HG03097 (cell line): ENCODE results near the gene HPCAL1.

ENCODE experiments used
- ATAC-seq: cut with Tn5 transposase; IDR thresholded peaks from one replicate; pipeline ENCODE4 v1.9.1; 2021; ENCODE audit not compliant: unreplicated experiment, low FRiP score

The HPCAL1 gene

DNA sequence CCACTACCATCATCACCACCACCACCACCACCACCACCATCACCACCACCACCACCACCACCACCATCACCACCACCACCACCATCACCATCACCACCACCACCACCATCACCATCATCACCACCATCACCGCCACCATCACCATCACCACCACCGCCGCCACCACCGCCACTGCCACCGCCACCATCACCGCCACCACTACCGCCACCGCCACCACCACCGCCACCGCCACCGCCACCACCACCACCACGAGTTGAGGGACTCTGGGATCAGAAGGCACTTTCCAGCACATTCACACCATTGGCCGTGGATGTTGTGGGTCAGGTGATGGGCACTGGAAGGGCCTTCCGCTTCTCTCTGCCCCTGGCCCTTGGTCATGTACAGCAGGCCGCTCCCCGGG is 96.7 kb downstream of the HPCAL1 start:
- ATAC-seq, result no peak

DNA sequence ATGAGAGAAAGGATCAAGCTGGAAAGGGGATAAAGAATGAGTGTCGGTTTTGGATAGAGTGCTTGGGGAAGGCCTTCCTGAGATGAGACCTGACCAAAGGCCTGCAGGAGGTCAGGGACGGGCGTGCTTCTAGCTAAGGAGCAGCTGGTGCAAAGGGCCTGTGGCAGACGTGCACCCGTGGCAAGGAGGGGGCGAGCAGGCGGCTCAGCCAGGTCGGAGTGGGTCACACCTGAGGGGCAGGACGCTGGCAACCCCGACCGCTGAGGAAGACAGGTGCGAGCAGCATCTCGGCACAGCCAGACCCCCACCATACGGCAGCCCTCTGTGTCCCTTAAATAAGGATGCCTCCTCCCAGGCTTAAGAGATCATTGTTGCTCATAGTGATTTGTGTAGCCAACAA is 97.3 kb downstream of the HPCAL1 start:
- ATAC-seq, result no peak

DNA sequence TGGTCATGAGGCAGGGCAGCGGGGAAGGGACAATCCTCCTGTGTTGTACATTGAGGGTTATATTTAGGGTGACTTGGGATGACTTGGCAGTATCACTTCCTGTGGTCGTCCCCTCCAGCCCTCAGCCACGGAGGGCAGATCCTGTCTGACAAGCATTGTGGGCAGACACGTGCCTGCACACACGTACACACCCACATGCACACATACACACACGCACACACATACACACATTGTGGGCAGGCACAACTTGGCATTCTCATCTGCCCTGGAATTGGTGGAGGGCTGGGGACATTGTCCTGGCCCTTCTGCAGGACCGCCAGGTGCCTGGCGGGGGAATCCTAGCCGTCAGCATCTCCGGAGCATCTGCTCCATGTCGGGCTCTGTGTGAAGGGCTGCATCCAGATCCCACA is 97.9 kb downstream of the HPCAL1 start:
- no peak for ATAC-seq

DNA sequence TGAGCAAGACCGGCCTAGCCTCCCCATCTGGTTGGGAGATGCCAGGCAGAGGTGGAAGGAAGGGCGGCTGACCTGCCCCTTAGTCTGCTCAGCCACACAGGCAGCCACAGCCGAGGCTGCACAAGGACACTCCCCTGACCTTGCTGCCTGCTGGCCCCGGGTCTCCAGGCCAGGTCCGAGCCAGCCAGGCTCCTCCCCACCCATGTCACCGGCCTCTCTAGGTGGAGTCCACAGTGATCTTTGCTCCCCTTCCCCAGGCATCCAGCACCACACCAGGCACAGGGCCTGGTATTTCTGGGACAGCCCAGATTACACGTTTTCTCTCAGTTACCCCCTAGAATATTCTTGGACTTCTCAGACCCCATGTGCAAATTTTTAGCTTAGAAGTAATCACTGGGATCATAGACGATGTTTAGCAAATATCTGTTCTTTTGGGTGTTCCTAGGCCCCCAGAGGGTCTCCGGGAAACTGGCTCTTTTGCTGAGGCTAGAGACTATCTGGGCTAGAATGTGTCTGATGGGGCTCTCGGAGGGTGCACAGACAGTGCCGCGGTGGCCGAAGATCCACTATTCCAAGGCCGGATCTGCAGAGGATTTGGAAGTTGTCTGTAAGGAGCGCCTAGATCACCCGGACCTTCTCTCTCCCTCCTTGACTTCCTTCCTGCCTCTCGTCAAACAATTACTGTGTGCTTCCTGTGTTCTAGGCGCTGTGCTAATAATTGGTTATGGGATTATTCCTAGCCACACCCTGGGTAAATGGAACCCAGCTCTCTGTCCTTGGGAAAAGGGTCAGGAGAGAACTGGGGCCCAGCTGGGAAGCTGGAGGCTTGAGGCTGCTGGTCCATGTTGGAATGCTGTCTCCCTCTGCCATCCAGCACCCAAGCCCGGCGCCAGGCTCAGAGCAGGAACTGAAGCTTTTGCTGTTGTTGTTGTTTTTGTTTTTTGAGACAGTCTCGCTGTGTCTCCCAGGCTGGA is 98.6 kb downstream of the HPCAL1 start:
- no peak for ATAC-seq

DNA sequence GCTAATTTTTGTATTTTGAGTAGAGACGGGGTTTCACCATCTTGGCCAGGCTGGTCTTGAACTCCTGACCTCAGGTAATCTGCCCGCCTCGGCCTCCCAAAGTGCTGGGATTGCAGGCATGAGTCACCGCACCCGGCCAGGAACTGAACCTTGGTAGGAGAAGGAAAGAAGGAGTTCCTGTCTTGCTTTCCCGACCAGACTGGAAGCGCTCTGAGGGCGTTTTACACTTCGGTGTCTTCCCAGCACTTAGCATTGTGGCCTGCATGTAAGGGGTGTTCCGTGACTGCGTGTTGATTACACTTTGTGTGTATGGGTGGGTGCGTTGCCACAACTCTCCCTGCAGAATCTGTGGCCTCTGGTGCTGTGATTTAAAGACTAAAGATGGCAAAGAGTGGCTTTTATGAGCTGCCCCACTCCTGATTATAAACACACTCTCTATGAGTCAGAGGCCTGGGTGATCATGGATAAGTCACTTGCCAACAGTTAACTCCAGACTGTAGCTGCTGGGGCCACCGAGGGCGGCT is 99.4 kb downstream of the HPCAL1 start:
- no peak for ATAC-seq

DNA sequence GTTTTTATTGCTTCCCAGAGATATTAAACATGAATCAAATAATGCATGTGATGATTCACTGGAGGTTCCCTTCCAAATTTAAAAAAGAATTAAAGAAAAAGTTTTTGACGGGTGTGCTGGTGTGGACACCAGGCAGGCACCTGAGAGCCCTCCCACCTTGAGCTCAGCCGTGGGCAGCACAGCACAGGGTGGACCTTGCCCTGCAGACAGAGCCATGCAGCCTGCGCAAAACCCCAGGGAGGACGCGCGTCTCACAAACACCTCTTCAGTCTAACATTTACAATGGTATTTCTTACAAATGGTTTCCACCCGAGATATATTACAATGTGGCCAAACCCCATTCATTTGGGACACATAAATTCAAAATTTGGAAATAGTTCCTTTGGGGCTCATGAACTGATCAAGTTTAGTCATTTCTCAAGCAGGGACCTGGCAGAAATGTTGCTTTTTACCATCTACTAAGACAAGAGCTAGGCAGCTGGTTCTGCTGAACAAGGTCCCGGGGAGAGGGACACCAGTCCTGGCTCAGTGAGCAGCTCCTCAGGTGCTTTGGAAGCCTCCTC is 100.0 kb downstream of the HPCAL1 start:
- no peak for ATAC-seq

DNA sequence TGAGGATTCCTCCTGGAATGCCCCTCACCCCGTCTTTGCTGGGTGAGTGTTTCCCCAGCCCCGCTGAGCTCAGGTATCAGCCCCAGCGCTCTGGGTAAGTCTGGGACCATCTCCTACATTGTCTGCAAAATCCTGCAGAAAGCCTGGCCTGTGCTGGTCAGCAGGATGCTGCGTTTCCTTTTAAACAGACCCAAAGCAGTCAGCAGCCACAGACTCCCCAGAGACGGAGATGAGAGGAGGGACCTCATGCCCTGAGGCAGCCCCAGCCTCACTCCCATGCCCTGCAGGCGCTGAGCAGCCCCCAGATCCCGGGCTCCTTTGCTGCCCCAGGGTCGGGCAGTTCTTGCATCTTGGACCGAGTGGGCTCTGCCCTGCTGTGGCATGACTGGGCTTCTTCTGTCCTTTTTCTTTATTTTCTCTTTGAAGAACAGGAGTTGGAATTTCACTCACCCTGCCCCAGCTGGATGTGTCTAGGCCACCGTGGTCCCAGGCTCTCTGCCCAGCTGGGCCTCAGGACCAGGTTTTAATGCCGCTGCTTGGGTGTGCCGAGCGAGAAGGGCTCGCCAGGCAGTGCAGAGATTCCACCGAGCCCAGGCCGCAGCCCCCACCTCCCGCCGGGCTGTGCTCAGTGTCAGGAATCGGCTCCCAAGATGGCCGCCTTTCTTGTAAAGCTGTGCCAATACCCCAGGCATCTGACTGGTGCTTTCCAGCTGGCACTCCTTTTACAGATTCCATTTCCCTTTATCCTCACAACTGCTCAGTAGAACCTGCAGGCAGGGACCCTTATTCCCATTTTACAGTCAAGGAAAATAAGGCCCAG is 101.8 kb downstream of the HPCAL1 start:
- no peak for ATAC-seq

DNA sequence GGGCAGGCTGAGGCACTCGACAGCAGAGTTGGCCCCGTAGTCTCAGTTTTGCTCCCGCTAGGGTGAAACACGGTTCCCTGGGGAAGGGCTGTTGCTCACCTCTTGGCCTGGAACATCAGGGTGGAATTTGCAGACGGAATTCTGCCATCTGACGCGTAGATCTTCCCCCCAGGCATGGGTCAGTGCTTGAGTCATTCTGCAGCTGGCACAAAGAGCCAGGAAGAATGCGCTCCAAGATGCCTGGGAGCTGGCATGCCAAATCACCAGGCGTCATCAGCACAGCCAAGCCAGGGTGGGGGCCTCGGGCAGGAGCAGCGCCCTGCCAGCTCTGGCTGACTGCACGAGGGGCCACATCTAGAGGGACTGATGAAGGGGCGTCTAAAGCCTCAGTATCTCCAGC is 102.7 kb downstream of the HPCAL1 start:
- ATAC-seq, result no peak

DNA sequence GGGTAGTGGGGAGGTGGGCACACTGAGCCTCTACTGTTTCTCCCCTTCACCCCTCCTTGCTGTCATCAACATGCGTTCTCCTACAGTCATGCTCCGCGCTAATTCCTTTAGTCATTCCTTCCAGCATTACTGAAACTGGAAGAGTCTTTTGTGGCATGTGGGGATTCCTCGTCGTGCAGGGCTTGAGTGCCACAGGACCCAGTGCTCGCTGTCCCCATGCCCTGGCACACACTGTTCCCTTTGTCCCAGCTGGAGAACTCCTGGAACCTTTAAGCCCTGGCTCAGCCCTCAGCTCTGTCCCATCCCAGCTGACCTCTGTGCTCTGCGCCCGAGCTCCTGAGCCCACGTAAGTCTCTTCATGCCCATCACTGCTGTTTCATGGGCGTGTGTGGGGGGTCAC is 103.3 kb downstream of the HPCAL1 start:
- no peak for ATAC-seq

DNA sequence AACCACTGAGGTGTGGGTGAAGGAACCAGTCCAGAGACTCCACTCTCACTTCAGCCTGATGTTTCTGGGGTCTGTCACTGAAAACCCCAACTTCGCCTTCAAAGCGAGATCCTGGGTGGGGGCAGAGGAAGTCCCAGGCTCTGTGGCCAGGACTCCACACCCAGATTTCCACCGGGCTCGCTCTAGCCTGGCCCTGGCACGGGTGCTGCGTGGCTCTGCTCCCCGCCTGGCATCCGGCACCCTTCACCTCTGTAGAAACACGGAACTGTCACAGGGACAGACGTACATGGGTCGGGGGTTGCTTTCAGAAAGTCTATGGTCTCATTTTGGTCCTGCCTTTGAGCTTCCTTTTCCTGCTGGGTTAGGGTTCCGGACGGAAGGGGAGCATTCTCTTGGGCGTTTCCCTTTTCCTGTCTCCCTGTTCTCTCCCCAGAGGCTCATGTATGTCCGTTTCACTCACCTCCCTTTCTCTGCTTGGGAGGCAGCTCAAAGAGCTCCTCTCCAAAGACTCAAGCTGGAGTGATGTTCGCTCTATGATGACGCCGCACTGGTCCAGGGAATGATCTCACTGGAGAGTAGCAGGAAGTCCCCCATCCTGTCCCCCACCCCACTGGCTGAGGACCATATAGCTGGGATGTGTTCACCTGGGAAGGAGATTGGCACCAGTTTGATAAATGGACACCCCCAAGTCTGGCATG is 103.9 kb downstream of the HPCAL1 start:
- ATAC-seq, result no peak

DNA sequence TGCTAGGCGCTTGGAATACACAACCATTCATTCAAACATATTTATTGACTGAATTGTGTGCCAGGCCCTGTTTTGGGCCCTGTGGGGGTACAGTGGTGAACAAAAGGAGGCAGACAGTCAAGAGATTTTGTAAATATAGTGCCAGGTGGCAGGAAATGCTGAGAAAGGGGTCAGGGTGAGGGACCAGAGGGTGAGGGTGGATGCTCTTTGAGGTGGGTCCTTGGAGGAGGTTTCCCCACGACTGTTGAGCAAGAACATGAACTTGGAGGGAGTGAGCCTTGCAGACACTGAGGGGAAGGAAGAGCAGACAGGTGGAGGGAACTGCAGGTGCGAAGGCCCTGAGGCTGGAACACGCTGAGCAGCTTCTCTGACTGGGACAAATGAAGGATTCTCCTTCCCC is 104.7 kb downstream of the HPCAL1 start:
- ATAC-seq, result no peak

DNA sequence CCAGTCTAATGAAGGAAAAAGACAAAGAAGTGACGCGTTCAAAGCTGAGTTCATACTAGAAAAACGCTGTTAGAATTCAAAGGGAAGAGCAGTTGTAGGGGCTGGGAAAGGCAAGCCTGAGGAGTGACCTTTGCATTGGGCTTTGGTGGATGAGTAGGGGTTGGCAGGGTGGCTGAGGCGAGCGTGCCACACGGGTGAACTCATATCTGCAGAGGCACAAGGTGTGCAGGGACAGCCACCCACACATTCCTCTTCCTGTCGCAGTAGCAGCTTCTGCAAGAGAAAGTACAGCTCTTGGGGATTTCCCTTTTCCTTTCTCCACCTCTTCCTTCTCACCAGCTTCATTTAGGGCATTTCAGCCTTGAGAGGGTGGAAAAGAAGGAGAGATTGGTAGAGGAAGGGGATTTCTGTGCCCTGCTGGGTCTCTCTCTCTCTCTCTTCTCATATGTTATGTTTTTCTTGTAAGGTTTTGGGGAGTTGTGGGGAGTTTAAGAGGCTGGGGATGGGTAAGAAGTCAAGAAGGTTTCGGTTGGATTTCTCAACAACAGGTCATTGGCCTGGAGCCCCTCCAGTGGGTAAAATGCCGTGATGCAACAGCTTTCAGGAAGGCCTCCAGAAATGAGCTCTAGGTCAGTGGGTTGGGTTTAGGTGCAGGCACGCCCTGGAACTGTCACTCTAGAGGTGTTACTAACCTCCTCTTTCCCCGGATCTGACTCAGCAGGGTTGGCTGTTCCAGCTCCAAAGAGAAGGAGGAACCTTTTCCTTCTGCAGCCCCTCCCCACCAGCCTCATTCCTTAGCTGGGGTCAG is 105.3 kb downstream of the HPCAL1 start:
- peak; percentile 42 for ATAC-seq

DNA sequence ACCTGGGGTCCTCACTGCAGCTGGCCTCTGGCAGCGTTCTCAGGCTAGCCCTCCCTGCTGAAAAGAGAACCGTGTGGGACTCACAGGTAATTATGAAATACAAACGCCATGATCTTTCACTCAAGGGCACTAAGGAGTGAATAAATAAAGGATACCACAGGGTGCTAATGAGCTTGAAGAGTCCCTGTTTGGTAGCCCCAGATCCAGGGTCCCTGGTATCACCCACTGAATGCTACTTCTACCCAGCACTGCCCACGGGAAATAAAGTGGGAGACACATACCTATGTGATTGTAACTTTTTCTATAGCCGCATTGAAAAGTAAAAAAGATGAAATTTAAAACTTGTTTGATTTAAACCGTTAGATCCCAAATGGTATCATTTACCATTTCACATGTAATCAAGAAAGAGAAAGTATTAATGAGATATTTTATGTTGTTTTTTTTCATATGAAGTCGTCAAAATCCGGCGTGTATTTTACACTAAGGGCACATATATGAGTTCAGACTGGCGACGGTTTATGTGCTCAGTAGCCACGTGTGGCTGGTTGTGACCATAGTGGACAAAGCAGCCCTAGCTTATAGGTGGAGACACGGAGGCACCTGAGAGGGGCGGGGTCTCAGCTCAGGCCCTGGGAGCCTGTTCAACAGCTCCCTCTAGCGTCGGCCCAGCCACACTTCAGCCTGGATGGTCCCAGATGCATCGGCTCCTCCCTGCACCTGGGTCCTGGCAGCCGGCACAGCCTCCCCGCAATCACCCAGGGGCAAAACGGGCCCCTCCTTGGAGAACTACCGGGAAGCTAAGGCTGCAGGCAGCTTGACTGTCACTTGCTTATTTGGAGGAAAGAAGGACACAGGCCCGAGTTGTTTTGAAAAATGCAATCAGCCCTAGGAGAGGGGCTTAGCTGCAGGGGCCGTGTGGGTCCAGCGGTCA is 106.2 kb downstream of the HPCAL1 start:
- ATAC-seq, result peak; percentile 42

DNA sequence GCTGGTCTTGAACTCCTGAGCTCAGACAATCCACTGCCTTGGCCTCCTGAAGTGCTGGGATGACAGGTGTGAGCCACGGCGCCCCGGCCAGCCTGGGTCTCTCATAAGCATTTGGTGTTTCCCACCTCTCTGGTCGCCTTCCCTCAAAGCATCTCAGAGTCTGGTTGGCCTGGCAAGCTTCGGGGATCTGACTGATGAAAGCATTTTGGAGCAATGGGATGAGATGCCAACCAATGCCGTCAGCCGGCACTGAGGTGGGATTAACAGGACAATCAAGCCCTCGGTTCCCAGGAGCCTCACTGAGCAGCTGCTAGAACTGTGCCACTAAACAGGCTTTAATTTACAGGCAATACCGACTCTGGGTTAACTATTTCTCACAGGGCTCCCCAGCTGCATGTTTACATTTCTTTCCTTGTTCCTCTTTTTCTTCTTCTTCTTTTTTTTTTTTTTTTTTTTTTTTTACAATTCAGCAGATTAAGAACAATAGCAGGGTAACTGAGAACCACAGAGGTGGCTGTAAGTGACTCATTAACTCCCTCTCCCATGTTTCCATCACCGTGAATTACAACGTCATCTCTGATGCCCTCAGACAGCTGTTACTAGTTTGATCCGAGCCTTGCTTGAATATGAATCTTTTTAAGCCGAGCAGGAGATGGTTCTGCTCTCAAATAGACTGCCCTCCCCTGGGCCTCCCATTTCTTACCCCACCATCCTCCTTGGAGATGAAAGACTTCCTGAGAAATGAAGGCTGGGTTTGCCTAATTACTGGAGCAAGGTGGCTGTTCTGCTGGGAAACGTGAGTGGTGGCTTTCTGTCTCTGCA is 107.5 kb downstream of the HPCAL1 start:
- peak; percentile 48 for ATAC-seq

DNA sequence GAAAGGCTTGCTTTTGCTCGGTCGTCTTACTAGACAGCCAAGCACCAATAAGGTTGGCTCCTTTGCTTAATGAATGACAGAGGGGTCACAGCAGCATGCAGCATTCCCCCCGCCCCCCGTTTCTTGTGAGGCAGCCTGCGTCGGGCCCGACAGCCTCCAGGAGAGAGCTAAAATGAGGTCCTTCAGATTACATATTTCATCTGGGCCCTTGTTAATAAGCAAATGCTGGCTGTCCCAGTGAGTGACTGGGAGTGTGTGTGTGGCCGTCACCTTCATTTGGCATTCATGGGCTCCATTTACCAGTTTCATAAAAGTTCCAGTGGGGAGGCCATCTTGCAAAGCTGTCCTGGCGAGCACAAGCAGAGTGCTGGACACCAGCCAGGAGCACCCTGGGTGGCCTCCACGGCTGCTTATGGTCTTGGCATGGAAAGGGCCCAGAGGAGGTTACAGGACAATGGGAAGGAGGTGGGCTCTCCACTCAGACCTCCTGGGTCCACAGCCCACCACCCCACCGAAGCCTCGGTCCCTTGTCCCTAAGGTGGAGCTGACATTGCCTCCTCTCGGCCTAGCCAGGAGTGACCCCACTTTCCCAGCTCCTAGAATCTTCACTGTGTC is 108.2 kb downstream of the HPCAL1 start:
- no peak for ATAC-seq

DNA sequence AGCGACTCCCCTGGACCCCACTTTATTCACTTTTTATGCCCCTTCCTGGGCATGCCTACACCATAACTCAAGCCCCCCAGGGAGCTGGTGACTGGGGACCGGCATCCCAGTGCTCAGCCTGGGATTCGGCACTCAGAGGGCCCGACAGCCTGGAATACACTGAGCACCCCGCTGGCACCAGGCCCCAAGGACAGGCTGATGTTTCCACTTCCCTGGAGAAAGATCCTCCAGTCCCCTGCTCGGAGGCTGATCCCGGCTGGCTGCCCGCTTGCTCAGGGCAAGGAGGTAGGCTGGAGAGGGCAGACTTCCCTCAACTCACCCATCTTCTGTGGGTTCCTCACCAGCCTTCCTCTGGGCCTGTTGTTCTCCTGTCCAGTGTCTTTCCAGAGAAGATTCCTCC is 108.9 kb downstream of the HPCAL1 start:
- ATAC-seq, result no peak

DNA sequence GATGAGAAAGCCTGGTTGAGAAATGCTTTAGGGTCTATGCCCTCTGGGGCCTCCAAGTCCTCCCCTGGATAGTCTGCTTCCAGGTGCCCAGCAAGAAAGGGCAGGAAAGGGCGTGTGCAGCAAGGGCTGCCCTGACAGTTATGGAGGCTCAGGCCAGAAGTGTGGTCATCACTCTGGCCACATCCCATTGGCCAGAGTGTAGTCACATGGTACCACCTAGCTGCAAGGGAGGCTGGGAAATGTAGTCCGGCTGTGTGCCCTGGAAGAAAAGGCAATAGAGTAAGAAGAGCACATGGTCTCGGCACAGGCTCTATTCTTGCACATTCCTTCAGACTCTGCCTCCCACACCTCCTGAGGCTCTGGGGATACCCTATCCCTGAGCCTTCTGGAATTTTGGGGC is 109.7 kb downstream of the HPCAL1 start:
- ATAC-seq, result no peak
